ENCODE measurements around the gene SLU7. TPM values are rescaled to one million over a fixed set of nuclear protein-coding genes. Genes with fewer than 3 reads are reported as not detected.

The SLU7 gene
- total RNA-seq, 1 experiment from 2014 or later, result 43.6 TPM

DNA sequence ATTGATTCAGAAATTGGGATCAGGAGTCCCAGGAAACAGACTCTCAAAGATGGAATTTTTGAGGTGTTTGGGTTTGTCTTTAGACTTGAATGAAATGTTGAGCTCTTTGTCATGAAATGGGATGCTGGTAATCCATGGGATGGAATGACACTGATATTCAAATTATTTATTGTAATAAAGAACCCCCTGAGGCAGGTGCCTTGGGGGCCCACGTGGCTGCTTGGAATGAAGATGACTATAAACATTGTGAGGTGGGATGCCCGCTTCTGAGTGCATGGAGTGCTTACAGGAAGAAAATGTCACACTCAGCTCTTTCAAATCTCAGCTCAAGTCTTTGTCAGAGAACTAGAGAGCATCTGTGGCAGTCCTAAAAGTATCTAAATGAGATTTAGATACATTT, 38.8 kb downstream of the SLU7 start:
- Histone ChIP-seq H3K9ac (ENCODE audit: low read length) (no peak overlapping the region), H3K9me3 (ENCODE audit: control insufficient read depth in 1 of 2, insufficient read depth in 1 of 2, low read depth in 1 of 2, low read length in 2 of 2) (no peaks in the 10 kb centered on the region), H3K4me1 (ENCODE audit: control insufficient read depth in 1 of 2, insufficient read depth in 2 of 2, low read length in 2 of 2) (no peaks in the 10 kb centered on the region), H4K20me1 (ENCODE audit: insufficient read depth) (no peaks in the 10 kb centered on the region), H3K9me2 (ENCODE audit: insufficient read depth) (no peaks in the 10 kb centered on the region), H3K4me2 (ENCODE audit: low read length) (no peak overlapping the region), H3K27me3 (ENCODE audit: insufficient read depth, low read length) (peaks cover 21% of the 10 kb centered on the region), H3K36me3 (ENCODE audit: control insufficient read depth in 1 of 2, insufficient read depth in 2 of 2, low read length in 2 of 2) (no peaks in the 10 kb centered on the region), H3K79me2 (ENCODE audit: insufficient read depth, low read length) (no peaks in the 10 kb centered on the region), H3K4me3 (replicated peaks in 1 of 2; ENCODE audit: low read depth in 1 of 2, low read length in 2 of 2) (no peak overlapping the region), H2AFZ (ENCODE audit: low read depth, low read length, poor library complexity, severe bottlenecking) (no peak overlapping the region), H3K27ac (ENCODE audit: low read depth, low read length) (no peak overlapping the region)
- BruUV-seq (replicated peaks), result no TSS peak
- no peak for ATAC-seq
- RAD21 ChIA-PET (ENCODE audit: low non-redundant PET in 1 of 2, low total read pairs in 2 of 2, uncharacterized antibody in 2 of 2, unreplicated experiment in 2 of 2), result no interaction called here
- no peak for TF ChIP-seq TCF7L2 (IDR thresholded peaks at IDR 0.05; ENCODE audit: borderline replicate concordance, extremely low read depth, insufficient read depth, insufficient read length)
- TF ChIP-seq EZH2 (IDR thresholded peaks at IDR 0.05), result no peak
- TF ChIP-seq, protein P1, sequence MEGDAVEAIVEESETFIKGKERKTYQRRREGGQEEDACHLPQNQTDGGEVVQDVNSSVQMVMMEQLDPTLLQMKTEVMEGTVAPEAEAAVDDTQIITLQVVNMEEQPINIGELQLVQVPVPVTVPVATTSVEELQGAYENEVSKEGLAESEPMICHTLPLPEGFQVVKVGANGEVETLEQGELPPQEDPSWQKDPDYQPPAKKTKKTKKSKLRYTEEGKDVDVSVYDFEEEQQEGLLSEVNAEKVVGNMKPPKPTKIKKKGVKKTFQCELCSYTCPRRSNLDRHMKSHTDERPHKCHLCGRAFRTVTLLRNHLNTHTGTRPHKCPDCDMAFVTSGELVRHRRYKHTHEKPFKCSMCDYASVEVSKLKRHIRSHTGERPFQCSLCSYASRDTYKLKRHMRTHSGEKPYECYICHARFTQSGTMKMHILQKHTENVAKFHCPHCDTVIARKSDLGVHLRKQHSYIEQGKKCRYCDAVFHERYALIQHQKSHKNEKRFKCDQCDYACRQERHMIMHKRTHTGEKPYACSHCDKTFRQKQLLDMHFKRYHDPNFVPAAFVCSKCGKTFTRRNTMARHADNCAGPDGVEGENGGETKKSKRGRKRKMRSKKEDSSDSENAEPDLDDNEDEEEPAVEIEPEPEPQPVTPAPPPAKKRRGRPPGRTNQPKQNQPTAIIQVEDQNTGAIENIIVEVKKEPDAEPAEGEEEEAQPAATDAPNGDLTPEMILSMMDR (IDR thresholded peaks at IDR 0.05 in 2 of 3, conservative IDR thresholded peaks at IDR 0.05 in 1 of 3; ENCODE audit: borderline replicate concordance in 1 of 3, insufficient read depth in 1 of 3, low read depth in 2 of 3, low read length in 2 of 3), result no peak
- TF ChIP-seq POLR2A (IDR thresholded peaks at IDR 0.05; ENCODE audit: borderline replicate concordance, extremely low read depth, insufficient read depth, insufficient read length), result no peak
- TF ChIP-seq, protein P2, sequence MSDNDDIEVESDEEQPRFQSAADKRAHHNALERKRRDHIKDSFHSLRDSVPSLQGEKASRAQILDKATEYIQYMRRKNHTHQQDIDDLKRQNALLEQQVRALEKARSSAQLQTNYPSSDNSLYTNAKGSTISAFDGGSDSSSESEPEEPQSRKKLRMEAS (IDR thresholded peaks at IDR 0.05), result no peak
- no peak for TF ChIP-seq EZH2phosphoT487 (IDR thresholded peaks at IDR 0.05; ENCODE audit: borderline replicate concordance)
- TF ChIP-seq SP1 (IDR thresholded peaks at IDR 0.05; ENCODE audit: low read depth), result no peak
- TF ChIP-seq POLR2AphosphoS5 (IDR thresholded peaks at IDR 0.05; ENCODE audit: low read depth, low read length), result no peak
- TF ChIP-seq ZNF274 (IDR thresholded peaks at IDR 0.05; ENCODE audit: low read depth, low read length), result no peak
- TF ChIP-seq CBX3 (IDR thresholded peaks at IDR 0.05; ENCODE audit: low read depth), result no peak
- no peak for TF ChIP-seq FOSL1 (IDR thresholded peaks at IDR 0.05; ENCODE audit: low read depth)
- no peak for TF ChIP-seq CEBPB (IDR thresholded peaks at IDR 0.05; ENCODE audit: low read depth)
- no peak for TF ChIP-seq YY1 (IDR thresholded peaks at IDR 0.05; ENCODE audit: extremely low read depth, insufficient replicate concordance, low read depth, low read length)
- no peak for TF ChIP-seq ZBTB33 (IDR thresholded peaks at IDR 0.05; ENCODE audit: extremely low read depth, insufficient replicate concordance, low read length)
- TF ChIP-seq ZFX (IDR thresholded peaks at IDR 0.05), result no peak
- no peak for TF ChIP-seq SIN3A (IDR thresholded peaks at IDR 0.05; ENCODE audit: low read depth)
- no peak for TF ChIP-seq JUND (IDR thresholded peaks at IDR 0.05)
- no peak for TF ChIP-seq SRF (IDR thresholded peaks at IDR 0.05; ENCODE audit: low read depth)
- CTCF ChIA-PET, result interaction anchor here (1.0 to 1.1 kb wide), 2 partner anchors 11 to 358 kb away, joined by 3 to 5 read pairs; no protein-coding TSS in a partner anchor
- no peak for DNase-seq (ENCODE audit: low read depth, low spot score)
- POLR2A ChIA-PET, result no interaction called here
- intact Hi-C loops (cut with micrococcal nuclease), result no loop called here
